ENCODE results near the gene LILRB5.
"Not testable (repeated sequence)": the region's sequence is repeated elsewhere in the genome, so short reads cannot be mapped to it uniquely, and the experiment has no call there.

Gene LILRB5

DNA sequence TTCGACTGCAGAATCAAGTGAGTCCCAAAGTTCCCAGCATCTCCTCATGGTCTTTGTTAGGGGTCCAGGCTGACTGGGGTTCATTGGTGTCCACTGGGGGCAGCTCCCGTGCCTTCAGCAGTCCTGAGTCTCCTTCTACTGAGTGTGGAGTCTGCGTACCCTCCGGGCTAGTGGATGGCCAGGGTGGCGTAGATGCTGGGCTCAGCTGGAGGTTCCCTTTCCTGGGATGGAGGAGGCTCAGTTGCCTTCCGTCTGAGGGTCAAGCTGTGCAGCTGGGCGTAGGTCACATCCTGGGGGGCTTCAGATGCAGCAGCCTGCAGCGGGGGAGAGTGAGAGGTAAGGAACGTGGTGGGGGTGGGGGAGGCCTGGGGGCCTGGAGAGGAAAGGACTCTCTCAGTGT, 17.4 kb upstream of the LILRB5 start:
- DNase-seq, result not testable (repeated sequence)

DNA sequence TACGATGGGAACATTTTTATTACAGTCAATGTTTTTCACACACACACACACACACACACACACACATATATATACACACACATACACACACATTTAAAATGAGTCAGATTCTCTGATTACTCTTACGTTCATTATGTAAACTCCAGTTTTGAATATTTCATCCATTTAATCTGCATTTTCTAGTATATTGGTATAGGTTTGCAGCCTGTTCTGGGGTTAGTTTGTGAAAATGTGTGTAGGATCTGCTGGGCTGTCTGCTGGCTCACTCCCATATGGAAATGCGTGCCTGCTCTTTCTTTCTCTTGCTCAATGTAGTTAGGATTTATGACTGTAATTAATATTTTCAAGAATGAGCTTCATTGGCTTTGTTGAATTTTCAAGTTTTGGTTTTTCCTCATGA, 16.7 kb upstream of the LILRB5 start:
- no peak for DNase-seq

DNA sequence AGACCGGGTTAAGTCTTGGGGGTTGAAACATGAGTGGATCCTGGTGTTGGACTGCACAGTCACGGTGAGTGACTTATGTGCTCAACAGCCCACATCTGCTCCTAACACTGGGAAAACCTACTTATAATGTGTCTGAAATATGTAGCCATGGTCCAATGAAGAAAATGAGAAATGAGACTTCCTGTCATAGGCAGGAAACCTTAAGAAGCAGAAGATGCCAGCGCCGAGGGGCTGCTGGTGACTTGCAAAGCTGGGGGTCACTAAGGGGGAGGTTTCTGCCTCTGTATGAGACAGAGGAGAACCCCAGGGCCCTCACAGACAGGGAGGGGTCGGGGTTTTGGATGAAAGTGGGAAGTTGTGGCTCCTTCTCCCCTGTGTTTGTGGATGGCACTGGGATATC, 15.1 kb upstream of the LILRB5 start:
- DNase-seq, result not testable (repeated sequence)

DNA sequence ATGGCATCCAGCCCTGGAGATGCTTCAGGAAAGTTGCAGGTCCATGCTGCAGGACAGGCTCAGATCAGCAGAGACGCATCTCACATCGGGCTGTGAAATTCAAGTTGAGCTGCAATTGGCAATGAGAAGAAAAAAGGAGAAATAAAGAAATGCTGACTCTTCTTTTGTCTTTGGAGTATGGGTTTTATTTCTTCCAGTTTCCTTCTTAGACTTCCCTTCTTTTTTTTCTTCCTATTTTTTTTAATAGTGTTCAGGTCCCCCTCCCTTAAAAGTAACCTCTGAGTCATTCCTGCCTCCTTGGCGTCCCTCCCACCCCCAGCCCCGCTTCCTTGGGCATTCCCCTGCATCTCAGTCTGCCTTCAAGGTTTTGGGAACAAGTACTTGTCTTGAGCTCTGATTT, 14.5 kb upstream of the LILRB5 start:
- not testable (repeated sequence) for DNase-seq

DNA sequence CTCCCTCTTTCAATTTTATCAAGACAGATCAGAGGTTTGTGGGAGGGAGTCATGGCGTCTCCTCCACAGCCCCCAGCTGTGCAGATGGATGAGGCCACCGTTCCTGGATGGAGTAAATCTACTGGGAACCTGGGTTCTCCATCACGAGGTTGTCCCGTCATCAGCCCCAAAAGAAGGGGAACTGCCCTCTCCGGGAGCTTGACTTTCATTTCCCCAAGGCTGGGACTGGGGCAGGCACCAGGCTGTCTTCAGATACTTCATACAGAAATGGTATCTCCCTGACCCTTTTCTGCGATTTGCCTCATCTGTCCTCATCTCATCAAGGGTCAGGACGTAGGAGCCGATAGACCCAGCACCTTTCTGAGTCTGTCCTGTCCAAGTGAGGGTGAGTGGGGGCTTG, 14.0 kb upstream of the LILRB5 start:
- DNase-seq, result no peak

DNA sequence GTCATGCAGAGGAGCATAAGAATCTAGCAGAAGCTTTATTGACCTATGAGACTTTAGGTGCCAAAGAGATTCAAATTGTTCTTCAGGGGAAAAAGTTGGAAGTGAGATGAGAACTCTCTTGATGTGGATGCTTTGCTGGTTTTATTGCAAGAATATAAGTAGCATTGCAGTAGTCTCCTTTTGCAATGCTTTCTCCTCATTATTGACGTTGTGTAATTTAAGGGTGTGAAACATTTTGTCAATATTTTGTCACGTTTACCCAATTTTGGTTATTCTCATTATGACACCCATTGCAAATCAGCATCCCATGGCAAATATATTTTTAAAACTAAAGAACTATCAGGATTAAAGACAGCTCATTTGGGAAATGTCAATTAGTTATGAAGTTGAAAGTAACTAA, 11.9 kb upstream of the LILRB5 start:
- DNase-seq, result no peak

DNA sequence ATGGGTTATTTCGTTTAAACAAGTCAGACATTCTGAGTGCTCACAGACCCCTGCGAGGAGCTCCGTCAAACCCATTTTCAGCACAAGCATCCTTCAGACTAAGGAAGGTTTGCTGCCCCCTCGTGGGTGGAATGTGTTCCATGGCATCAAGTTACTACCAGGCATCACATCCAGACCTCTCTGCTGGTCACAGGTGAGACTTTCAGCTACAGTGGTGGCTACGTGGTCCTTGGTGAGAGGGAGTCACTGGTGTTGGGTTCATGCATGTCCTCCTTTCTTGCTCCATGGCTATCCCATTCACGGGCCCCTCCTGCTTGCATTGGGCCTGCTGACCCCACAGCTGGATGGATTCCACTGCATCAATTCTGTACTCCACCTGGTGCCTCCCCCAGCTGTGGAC, 9.1 kb upstream of the LILRB5 start:
- DNase-seq, result peak; percentile 70

DNA sequence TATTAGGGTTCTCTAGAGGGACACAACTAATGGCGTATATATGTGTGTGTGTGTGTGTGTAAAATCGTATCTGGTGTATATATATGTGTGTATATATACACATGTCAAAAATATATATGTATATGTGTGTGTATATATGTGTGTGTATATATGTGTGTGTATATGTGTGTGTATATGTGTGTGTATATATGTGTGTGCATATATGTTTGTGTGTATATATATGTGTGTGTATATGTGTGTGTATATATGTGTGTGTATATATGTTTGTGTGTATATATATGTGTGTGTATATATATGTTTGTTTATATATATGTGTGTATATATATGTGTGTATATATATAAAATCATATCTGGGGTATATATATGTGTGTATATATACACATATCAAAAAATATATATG, 5.4 kb upstream of the LILRB5 start:
- DNase-seq, result no peak

DNA sequence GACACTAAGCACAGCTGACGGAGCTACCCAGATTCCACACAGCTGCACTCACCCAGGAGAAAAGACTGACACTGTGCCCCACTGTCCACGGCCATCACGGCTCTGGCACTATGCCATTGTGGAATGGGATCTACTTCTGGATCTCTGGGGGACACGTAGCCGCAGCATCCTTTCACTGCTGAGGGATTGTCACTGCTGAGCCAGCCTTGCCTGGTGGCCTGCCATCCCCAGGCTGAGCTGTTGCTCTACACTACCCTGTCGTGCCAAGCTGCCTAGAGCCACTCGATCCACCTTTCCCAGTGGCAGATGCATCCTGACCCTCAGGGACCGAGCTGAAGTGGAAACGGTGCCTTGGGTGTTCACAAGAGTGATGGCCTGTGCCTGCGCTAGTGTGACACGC, 5.0 kb upstream of the LILRB5 start:
- no peak for DNase-seq

DNA sequence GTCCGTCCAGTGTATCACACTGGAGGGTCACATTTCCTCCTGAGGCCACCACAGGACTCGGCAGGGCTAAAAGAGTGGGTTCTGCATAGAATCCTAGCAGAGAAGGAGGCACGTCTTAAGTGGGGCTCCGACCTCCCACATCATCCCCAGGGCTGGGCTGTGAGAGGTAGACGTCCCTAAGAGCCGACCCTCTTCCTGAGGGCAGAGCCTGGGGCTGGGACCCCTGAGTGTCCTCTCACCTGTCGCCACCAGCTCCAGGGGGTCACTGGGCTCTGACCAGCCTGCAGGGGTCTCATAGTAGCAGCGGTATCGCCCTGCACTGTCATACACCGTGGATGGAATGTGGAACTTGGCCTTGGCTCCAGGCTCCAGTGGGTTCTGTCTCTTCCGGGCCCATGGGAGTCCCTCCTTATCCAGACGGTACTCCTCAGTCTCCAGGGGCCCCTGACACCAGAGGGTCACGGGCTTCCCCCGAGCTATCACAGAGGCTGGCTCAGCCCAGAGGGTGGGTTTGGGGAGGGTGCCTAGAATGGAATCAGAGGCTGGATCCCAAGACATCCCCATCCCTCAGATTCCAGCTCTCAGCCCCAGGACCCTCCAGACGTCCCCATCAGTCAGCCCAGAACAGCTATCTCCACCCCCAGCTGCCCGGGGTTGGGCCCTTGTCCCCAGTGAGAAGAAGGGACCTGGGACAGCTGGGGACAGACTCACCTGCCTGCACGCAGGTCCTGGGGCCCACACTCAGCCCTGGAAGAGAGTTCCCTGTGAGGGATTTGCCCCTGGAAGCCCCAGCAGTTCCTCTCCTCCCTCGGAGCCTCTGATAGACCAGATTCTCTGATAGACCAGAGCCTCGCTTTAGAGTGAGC, 590 bp downstream of the LILRB5 start:
- no peak for DNase-seq

DNA sequence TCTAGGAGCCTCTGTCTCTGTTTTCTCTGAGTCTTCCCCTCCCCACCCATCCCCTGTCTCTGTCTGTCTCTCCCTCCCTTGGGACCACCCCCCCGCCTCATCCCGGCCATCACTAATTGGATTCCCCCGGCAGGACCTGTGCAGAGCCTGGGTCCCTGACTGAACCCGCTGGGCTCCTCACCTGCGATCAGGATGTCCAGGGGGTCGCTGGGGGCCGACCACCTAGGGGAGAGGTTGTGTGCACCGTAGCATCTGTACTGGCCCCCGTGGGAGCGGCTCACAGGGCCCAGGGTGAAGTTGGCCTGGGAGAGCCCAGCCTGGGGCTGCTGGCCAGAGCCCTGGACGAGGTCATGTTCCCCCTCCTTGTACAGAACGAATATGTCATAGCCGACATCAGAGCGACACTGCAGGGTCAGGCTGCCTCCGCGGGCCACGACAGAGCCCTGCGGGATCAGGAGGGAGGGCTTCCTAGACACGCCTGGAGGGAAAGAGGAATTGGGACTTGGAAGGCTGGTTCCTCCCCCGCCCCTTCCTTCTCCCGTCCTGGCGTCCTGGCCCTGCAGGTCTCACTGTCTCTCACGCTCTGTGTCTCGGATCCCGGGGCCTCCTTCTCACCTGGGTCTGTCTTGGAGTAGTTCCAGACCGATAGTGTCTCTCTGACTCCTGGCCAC, 1.8 kb downstream of the LILRB5 start:
- DNase-seq, result no peak

DNA sequence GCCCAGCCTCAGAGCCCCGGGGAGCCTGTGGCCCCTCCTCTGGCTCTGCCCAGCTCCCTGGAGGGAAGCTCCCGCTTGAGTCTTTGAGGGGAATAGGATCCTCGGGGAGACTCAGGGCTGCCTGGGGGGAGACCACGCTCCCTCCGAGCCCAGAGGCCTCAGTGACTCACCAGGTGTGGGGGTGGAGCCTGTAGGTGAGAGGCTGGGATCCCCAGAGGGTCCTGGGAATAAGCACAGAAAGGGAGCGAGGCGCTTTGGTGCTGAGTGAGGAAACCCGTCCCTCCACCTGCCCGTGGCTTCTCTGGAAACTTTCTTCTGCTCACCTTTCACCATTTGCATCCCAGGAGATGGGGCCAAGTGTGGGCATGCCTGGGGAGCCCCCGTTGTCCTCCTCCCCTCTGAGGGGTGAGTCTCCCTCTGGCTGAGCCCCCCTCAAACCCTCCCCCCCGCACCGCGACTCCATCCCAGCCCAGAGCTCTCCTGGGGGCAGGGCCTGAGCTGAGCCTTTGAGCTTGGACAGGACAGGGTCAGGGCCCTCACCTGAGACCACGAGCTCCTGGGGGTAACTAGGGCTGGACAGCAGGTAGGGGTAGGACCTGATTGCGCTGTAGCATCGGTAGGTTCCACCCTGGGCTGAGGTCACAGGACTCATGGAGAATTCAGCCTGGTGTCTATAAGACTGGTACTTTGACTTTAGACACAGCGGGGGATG, 2.7 kb downstream of the LILRB5 start:
- DNase-seq, result no peak

DNA sequence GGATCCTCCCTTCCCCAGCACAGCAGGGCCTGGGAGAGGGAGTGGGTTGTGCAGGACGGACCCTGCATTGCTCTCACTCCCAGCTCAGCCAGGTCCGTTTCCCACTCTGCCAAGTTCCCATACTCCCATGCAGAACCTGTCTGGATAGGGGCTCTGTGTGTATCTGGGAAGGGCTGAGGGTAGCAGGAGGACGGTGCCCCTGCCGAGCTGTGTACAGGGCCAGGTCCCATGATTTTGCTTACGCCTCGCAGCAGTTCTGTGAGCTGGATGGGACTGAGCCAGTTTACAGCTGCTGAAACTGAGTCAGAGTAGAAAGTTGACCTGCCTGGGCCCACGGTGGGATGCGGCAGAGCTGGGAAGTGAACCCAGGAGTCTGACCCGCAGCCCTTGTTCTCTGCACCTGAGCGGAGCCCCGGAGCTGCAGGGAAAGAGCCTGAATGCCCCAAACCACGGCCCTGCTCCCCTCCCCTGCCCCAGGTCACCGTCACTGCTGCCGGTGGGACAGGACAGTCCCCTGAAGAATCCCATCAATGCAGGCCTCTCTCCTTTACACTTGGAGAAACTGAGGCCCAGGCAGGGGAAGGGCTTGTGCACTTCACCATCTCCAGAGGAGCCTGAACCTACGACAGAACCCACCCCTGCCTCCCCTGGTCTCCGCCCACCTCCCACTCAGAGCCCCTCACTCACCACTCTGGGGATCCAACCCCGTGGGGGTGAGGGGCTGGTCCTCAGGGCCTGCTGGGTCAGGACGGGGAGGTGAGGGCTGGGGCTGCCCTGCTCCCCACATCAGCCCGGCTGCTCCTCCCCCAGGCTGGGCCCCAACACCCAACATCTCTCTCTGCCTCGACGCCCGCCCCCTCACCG, 3.5 kb downstream of the LILRB5 start:
- no peak for DNase-seq

DNA sequence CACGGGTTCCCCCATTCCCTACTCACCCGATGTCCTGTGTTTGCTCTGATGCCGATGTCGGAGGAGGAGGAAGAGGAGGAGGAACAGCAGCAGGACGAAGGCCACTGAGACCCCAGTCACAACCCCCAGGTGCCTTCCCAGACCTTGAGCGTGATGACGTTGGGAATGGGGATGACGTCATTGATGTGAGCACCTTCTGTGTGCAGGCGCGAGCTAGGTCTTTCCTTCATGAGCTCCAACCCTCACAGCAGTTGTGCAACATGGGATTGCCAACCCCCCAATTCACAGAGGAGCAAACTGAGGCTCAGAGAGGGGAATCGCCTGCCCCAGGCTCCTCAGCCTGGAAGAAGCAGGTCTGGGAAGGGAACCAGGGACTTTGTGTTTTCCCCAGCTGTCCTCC, 4.2 kb downstream of the LILRB5 start:
- no peak for DNase-seq

DNA sequence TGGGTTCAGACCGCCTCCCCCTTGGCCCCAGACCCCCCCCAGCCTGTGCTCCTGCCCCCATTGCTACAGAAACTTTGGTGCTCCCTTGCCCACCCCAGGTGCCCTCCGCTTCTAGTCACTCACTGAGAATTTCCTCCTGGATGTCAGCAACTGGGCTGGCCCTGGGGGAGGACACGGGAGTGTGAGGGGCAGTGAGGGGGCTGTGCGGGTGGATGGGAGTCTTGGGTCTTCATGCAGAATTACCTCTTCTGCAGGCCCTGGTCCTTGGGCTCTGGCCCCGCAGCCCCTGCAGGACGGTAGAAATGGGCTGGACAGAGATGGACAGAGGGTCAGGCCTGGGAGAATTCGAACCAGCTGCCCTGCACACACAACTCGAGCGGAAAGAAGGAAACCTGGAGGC, 4.8 kb downstream of the LILRB5 start:
- no peak for DNase-seq

DNA sequence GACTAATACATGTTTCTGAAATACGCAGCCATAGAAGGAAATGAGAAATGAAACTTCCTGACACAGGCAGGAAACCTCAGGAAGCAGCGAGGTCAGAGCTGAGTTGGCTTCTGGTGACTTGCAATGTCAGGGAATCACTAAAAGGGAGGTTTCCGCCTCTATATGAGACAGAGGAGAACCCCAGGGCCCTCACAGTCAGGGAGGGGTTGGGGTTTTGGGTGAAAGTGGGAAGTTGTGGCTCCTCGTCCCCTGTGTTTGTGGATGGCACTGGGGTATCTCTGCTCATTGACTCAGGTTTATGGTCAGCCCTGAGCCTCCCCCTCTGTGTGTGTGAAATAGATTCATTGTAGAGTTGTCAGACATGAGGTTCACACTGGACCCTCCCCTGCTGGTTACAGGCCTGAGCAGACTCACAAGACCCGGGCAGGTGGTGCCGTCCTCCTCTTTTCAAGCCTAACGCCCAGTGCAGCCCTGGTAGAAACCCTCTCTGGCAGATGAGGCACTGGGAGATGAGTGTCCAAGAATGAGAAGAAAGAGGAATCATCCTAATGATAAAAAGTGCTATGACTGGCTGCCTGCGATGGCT, 9.0 kb downstream of the LILRB5 start:
- DNase-seq, result no peak

DNA sequence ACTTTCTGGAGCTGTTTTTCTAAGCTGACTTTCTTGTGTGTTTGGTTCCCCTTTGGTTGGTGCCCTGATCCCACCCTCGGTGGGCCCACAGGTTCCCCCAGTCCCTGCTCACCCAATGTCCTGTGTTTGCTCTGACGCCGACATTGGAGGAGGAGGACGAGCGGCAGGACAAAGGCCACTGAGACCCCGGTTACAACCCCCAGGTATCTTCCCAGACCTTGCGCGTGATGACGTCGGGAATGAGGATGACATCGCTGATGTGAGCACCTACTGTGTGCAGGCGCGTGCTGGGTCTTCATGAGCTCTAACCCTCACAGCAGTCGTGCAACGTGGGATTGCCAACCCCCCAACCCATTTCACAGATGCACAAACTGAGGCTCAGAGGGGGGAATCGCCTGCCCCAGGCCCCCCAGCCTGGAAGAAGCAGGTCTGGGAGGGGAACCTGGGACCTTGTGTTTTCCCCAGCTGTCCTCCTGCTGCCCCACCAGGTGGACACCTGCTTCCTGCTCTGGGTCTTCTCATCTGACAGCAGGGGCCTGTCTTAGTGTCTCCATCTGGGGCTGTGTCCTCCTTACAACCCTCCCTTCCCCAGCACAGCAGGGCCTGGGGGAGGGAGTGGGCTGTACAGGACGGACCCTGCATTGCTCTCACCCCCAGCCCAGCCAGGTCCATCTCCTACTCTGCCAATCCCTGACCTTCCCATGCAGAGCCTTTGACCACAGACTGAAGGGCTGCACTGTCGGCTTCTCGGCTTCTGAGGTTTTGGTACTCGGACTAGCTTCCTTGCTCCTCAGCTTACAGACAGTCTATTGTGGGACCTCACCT, 9.8 kb downstream of the LILRB5 start:
- no peak for DNase-seq

DNA sequence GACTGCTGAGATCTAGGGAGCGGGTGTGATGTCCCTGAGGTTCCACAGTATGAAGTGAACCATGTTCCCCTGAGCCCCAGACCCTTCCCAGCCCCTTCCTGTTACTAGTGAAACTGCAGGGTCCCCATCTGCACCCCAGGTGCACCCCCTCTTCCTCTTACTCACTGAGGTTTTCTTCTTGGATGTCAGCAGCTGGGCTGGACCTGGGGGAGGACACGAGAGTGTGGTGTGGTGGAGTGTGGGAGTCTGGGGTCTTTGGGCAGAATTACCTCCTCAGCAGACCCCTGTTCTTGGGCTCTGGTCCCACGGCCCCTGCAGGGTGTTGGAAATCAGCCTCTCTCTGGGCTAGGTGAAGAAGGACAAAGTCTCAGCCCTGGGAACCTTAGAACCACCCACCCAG, 11.1 kb downstream of the LILRB5 start:
- DNase-seq, result no peak

DNA sequence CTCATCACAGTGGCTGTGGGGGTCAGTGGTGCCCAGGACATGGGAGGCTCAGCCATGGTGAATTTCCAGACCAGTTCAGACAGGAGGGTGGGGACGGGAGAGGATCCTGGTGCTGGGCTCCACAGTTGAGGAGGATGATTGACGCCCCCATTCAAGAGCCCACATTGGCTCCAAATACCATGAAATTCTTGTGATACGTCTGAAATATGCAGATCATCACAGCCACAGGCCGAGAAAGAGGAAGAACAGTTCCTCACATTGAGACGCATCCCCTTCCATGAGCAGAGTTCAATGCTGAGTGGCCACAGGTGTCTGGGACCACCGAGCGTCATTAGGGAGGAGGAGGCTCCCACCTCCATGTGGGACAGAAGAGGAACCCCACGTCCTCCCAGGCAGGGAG, 13.3 kb downstream of the LILRB5 start:
- DNase-seq, result not testable (repeated sequence)

DNA sequence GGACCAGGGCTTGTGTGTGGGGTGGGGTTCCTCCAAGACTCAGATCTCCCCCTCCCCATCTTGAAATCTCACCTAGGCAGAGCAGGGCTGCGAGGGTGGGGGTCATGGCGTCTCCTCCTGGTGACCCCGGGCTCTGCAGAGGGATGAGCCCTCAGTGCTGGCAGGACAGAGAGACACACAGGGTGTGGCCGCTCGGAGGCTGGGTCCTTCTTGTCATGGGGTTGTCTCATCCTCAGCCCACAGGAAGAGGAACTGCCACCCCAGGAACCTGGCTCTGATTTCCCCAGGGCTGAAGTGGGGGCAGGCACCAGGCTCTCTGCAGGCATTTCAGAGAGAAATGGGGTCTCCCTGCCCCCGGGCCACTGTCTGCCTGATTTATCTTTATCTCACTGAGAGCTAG, 14.4 kb downstream of the LILRB5 start, which contains the start of gene LILRA6:
TSS of gene LILRA6 (minus strand) at position 145 of the 400 bp plus-strand sequence.
- not testable (repeated sequence) for DNase-seq

DNA sequence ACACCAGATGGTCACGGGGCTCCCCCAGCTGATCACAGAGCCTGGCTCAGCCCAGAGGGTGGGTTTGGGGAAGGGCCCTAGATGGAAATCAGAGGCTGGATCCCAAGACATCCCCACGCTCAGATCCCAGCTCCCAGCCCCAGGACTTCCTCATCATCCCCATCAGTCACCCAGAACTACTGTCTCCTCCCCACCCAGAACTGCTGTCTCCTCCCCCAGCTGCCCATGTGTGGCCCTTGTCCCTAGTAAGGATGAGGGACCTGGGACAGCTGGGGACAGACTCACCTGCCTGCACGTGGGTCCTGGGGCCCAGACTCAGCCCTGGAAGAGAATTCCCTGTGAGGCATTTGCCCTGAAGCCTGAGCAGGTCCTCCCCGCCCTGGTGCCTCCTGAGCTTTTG, 14.8 kb downstream of the LILRB5 start:
- DNase-seq, result not testable (repeated sequence)

Data from activated naive CD4-positive, alpha-beta T cell treated with anti-CD3 and anti-CD28 coated beads, Interleukin-2, amount 50 U/mL, for 16 hours (primary cell).